OCI-LY1 (cell line): ENCODE data around the gene RAB39A.

Experiments
- EZH2 ChIP-seq: fragments of 200-600 bp; sonication (generic), shearing (Covaris generic); IDR thresholded peaks from 2 replicates; pipeline ENCODE4 v1.8.0; 2017; ENCODE audit warnings: borderline replicate concordance, mixed run types, mild to moderate bottlenecking, antibody characterized with exemption, low read length, moderate library complexity, mixed read lengths
- TF ChIP-seq, protein P1 (sequence below): fragments of 200-600 bp; sonication (generic), shearing (Covaris generic); IDR thresholded peaks from 2 replicates; pipeline ENCODE4 v1.5.1; 2017; ENCODE audit warnings: mild to moderate bottlenecking, antibody characterized with exemption, low read length, moderate library complexity, mixed read lengths

DNA sequence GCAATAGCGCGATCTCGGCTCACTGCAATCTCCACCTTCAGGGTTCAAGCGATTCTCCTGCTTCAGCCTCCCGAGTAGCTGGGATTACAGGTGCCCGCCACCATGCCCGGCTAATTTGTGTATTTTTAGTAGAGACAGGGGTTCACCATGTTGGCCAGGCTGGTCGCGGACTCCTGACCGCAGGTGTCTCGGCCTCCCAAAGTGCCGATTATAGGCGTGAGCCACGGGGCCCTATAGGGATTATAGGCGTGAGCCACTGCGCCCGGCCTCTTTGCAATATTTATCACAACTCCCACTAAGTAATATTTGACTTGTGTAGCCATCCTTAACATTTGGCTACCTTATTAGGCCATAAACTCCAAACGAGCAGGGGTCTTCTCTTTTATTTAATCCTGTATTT lies 79.6 kb downstream of the RAB39A start:
- TF ChIP-seq, protein P1, sequence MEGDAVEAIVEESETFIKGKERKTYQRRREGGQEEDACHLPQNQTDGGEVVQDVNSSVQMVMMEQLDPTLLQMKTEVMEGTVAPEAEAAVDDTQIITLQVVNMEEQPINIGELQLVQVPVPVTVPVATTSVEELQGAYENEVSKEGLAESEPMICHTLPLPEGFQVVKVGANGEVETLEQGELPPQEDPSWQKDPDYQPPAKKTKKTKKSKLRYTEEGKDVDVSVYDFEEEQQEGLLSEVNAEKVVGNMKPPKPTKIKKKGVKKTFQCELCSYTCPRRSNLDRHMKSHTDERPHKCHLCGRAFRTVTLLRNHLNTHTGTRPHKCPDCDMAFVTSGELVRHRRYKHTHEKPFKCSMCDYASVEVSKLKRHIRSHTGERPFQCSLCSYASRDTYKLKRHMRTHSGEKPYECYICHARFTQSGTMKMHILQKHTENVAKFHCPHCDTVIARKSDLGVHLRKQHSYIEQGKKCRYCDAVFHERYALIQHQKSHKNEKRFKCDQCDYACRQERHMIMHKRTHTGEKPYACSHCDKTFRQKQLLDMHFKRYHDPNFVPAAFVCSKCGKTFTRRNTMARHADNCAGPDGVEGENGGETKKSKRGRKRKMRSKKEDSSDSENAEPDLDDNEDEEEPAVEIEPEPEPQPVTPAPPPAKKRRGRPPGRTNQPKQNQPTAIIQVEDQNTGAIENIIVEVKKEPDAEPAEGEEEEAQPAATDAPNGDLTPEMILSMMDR, result no peak
- TF ChIP-seq EZH2, result no peak
